NCI-H510A (cell line): ENCODE data around the gene TMEM178A.
"Not testable (repeated sequence)": the region's sequence is repeated elsewhere in the genome, so short reads cannot be mapped to it uniquely, and the experiment has no call there.

Experiments used
- DNase-seq: peaks from one replicate; lab custom pipeline; 2025; lab: John Stamatoyannopoulos, UW

Gene TMEM178A

GRCh38 chr2:39715822-39716221 lies 50.1 kb downstream of the TMEM178A start:
- DNase-seq = no peak

GRCh38 chr2:39717067-39717466 lies 51.4 kb downstream of the TMEM178A start:
- DNase-seq = no peak

- no peak for DNase-seq
Observed at GRCh38 chr2:39718483-39718882, 52.8 kb downstream of the TMEM178A start.

- DNase-seq = no peak
Observed at GRCh38 chr2:39719317-39719716, 53.6 kb downstream of the TMEM178A start.

- no peak for DNase-seq
Observed at GRCh38 chr2:39720970-39721369, 55.3 kb downstream of the TMEM178A start.

- DNase-seq = no peak
Observed at GRCh38 chr2:39723497-39723896, 57.8 kb downstream of the TMEM178A start.

- DNase-seq = no peak
Observed at GRCh38 chr2:39723946-39724827, 58.5 kb downstream of the TMEM178A start.

GRCh38 chr2:39724828-39725144 lies 59.1 kb downstream of the TMEM178A start:
- no peak for DNase-seq

GRCh38 chr2:39725401-39725800 lies 59.7 kb downstream of the TMEM178A start:
- DNase-seq = no peak

GRCh38 chr2:39728085-39728484 lies 62.4 kb downstream of the TMEM178A start:
- DNase-seq = not testable (repeated sequence)

- no peak for DNase-seq
Observed at GRCh38 chr2:39728941-39729351, 63.2 kb downstream of the TMEM178A start.

- DNase-seq = no peak
Observed at GRCh38 chr2:39730276-39730675, 64.6 kb downstream of the TMEM178A start.

GRCh38 chr2:39730685-39731302 lies 65.1 kb downstream of the TMEM178A start:
- DNase-seq = no peak

GRCh38 chr2:39731546-39731945 lies 65.8 kb downstream of the TMEM178A start:
- no peak for DNase-seq

- DNase-seq = no peak
Observed at GRCh38 chr2:39732482-39732881, 66.8 kb downstream of the TMEM178A start.

- no peak for DNase-seq
Observed at GRCh38 chr2:39733070-39733674, 67.5 kb downstream of the TMEM178A start.

GRCh38 chr2:39734445-39734844 lies 68.7 kb downstream of the TMEM178A start:
- DNase-seq = no peak

- DNase-seq = no peak
Observed at GRCh38 chr2:39735648-39736047, 69.9 kb downstream of the TMEM178A start.

- no peak for DNase-seq
Observed at GRCh38 chr2:39736640-39737039, 70.9 kb downstream of the TMEM178A start.

- no peak for DNase-seq
Observed at GRCh38 chr2:39737661-39738060, 71.9 kb downstream of the TMEM178A start.

- no peak for DNase-seq
Observed at GRCh38 chr2:39738936-39739335, 73.2 kb downstream of the TMEM178A start.

GRCh38 chr2:39739386-39739785 lies 73.7 kb downstream of the TMEM178A start:
- no peak for DNase-seq

- DNase-seq = no peak
Observed at GRCh38 chr2:39741871-39742270, 76.2 kb downstream of the TMEM178A start.
